GM12878 (cell line): ENCODE data around the gene GRM3. TPM values are rescaled to one million over a fixed set of nuclear protein-coding genes. Genes with fewer than 3 reads are reported as not detected.

Experiments used
- ATAC-seq: fragments of 200-7000 bp; cut with Tn5 transposase; 3 replicates; pipeline ENCODE4 v1.9.1; 2020; ENCODE audit warnings: mild to moderate bottlenecking, moderate library complexity
- BruUV-seq: library from RNA; stranded (reverse); fragments of 400-500 nt; replicated peaks from 2 replicates; lab custom pipeline; 2021; lab: Mats Ljungman, UMichigan
- CTCF ChIA-PET: fragments of 300-600 bp; sonication (Branson Sonifier 250); formaldehyde crosslinking; extraction: SDS; loops from one replicate; lab custom pipeline; 2021; ENCODE audit warnings: inconsistent platforms; lab: Yijun Ruan, JAX
- POLR2A ChIA-PET: fragments of 350-600 bp; formaldehyde crosslinking; extraction: SDS; loops from one replicate; lab custom pipeline; 2021; ENCODE audit warnings: inconsistent platforms; lab: Charles Lee
- RAD21 ChIA-PET: fragments of 300-600 bp; sonication (Branson Sonifier 250); formaldehyde crosslinking; loops from one replicate; lab custom pipeline; 2023; ENCODE audit warnings: antibody characterized with exemption; ENCODE audit not compliant: unreplicated experiment; lab: Charles Lee
- SMC1A ChIA-PET: fragments of 300-600 bp; sonication (Branson Sonifier 250); formaldehyde crosslinking; loops from one replicate; lab custom pipeline; 2023; ENCODE audit not compliant: unreplicated experiment, uncharacterized antibody; lab: Charles Lee
- DNase-seq: peaks from one replicate; pipeline ENCODE4 v3.0.0-alpha.2; 2011; ENCODE audit warnings: low read depth, low spot score
- FAIRE-seq: peaks from 3 replicates; lab custom pipeline; 2011; peaks lifted over from hg19 to GRCh38; lab: Jason Lieb, UNC
- H2AFZ ChIP-seq: 2 replicates; pipeline ENCODE4 v1.6.0; 2011; ENCODE audit warnings: low read depth, low read length, control low read depth; ENCODE audit not compliant: control insufficient read depth
- H3K27ac ChIP-seq: 2 replicates; pipeline ENCODE4 v1.5.1; 2011; ENCODE audit warnings: control low read depth; ENCODE audit not compliant: control insufficient read depth, insufficient read depth
- H3K27me3 ChIP-seq, 2 experiments: replicated peaks in 1 of 2; 2 replicates each; pipeline versions ENCODE4 v1.6.0 to v1.6.1; 2011; ENCODE audit warnings: low read length in 1 of 2; ENCODE audit not compliant: control insufficient read depth in 2 of 2, insufficient read depth in 2 of 2
- H3K36me3 ChIP-seq, 2 experiments: 2 replicates each; pipeline ENCODE4 v1.5.1; 2011; ENCODE audit warnings: low read length in 1 of 2; ENCODE audit not compliant: control insufficient read depth in 2 of 2, insufficient read depth in 2 of 2
- H3K4me1 ChIP-seq: 2 replicates; pipeline ENCODE4 v1.6.1; 2011; ENCODE audit warnings: mild to moderate bottlenecking, low read length, moderate library complexity, mixed read lengths; ENCODE audit not compliant: control insufficient read depth, insufficient read depth
- H3K4me2 ChIP-seq: 2 replicates; pipeline ENCODE4 v1.6.0; 2011; ENCODE audit warnings: control low read depth; ENCODE audit not compliant: control insufficient read depth, insufficient read depth
- H3K4me3 ChIP-seq: fragments of 200-600 bp; sonication (generic); 2 replicates; pipeline ENCODE4 v1.5.1; 2016
- H3K79me2 ChIP-seq: 2 replicates; pipeline ENCODE4 v1.6.0; 2011; ENCODE audit warnings: low read length; ENCODE audit not compliant: control insufficient read depth, insufficient read depth
- H3K9ac ChIP-seq: 2 replicates; pipeline ENCODE4 v1.8.0; 2011; ENCODE audit warnings: low read length, control low read depth, mixed read lengths; ENCODE audit not compliant: control insufficient read depth, insufficient read depth
- H3K9me3 ChIP-seq: replicated peaks from 3 replicates; pipeline ENCODE4 v1.5.1; 2011; ENCODE audit warnings: mild to moderate bottlenecking, low read length; ENCODE audit not compliant: control insufficient read depth, insufficient read depth
- H4K20me1 ChIP-seq: 2 replicates; pipeline ENCODE4 v1.6.0; 2011; ENCODE audit not compliant: control insufficient read depth, insufficient read depth
- CUX1 ChIP-seq: IDR thresholded peaks from 2 replicates; pipeline ENCODE4 v1.6.1; 2012; ENCODE audit warnings: improper control_type of control experiment, low read depth, low read length; ENCODE audit not compliant: insufficient replicate concordance
- REST ChIP-seq: IDR thresholded peaks from 2 replicates; pipeline ENCODE4 v1.6.1; 2012; ENCODE audit warnings: mild to moderate bottlenecking, low read depth, low read length
- WGBS: methylation state at CpG from one replicate; pipeline ENCODE4 v1.1.6; 2016; ENCODE audit warnings: low lambda C conversion rate; ENCODE audit not compliant: insufficient replicate concordance, insufficient coverage; ENCODE audit errors: missing lambda C conversion rate; 5-methylcytosine and 5-hydroxymethylcytosine counted together
- in situ Hi-C: fragments of 300-500 bp; cut with MboI; formaldehyde crosslinking; loops from 9 replicates; pipeline ENCODE4 v1.14.3; 2018; ENCODE audit warnings: mixed read lengths
- intact Hi-C: fragments of 100-400 bp; cut with micrococcal nuclease; formaldehyde crosslinking; loops from one replicate; pipeline ENCODE4 v1.14.2; 2022; ENCODE audit not compliant: unreplicated experiment
- polyA plus RNA-seq, 11 experiments: library from polyadenylated mRNA; depleted of rRNA in 4 of 11; unstranded in 6 of 11; stranded (reverse) in 5 of 11; fragments of >200 nt; fragmentation: Nextera tagmentation in 4 of 11; fragmentation: Illumina TruSeq in 1 of 11; extraction: Ambion mirVana in 4 of 11; extraction: Trizol in 1 of 11; gene quantifications; 1 replicate in 1 of 11; 2 replicates in 10 of 11; pipeline versions ENCODE4 v1.2.1 to v1.2.3, GENCODE V29; 2011 to 2016; ENCODE audit warnings: inconsistent platforms in 2 of 11, missing spikeins in 2 of 11, low read depth in 1 of 11
- total RNA-seq, 4 experiments: library from RNA; depleted of rRNA in 3 of 4; stranded (reverse); fragments of >200 nt in 3 of 4; fragmentation: Illumina TruSeq in 1 of 4; extraction: Trizol in 1 of 4; gene quantifications; 2 replicates each; pipeline versions ENCODE4 v1.2.1 to v1.2.3, GENCODE V29; 2013 to 2021

The GRM3 gene
- total and polyA plus RNA-seq, 10 of the 15 experiments (the other 5 are each of a cell fraction or from before 2014, with no cell fraction given) = 0.03 to 0.49 (median 0.15) TPM; not detected in 1

- Histone ChIP-seq H3K4me2 (no peak overlapping the region), H3K4me3 (no peak overlapping the region), H2AFZ (no peak overlapping the region), H3K27me3 (no peaks in the 10 kb centered on the region), H3K9ac (no peak overlapping the region), H4K20me1 (no peaks in the 10 kb centered on the region), H3K79me2 (no peaks in the 10 kb centered on the region), H3K9me3 (no peaks in the 10 kb centered on the region), H3K27ac (no peak overlapping the region), H3K36me3 (no peaks in the 10 kb centered on the region), H3K4me1 (no peaks in the 10 kb centered on the region)
- 0% methylated on average over 1 of the region's 1 CpG for WGBS
- DNase-seq (no peak), ATAC-seq (no peak), FAIRE-seq (no peak)
- ChIA-PET CTCF (interaction anchor here (1.6 kb wide), 1 partner anchor 9 kb away, joined by 4 read pairs; no protein-coding TSS in a partner anchor), RAD21 (no interaction called here), POLR2A (no interaction called here), SMC1A (no interaction called here)
- intact Hi-C loops (loop anchor here (5.0 kb wide), 1 partner anchor 442 kb away; no protein-coding TSS in a partner anchor), in situ Hi-C loops (loop anchor here (10.0 kb wide), 1 partner anchor 1024 kb away; no protein-coding TSS in a partner anchor)
- BruUV-seq = no TSS peak
- peak; percentile 84 for TF ChIP-seq REST
- TF ChIP-seq CUX1 = no peak
Observed at GRCh38 chr7:86908948-86909347, 265.2 kb downstream of the GRM3 start.
